HG03039 (cell line): ENCODE measurements around the gene WWOX.

ENCODE experiments used
- ATAC-seq: cut with Tn5 transposase; IDR thresholded peaks from one replicate; pipeline ENCODE4 v1.9.1; 2021; ENCODE audit warnings: mild to moderate bottlenecking, moderate library complexity; ENCODE audit not compliant: unreplicated experiment

Gene WWOX

GRCh38 chr16:79097771-79098170 is 998.3 kb downstream of the WWOX start:
- ATAC-seq: no peak

GRCh38 chr16:79098907-79099306 is 999.5 kb downstream of the WWOX start:
- ATAC-seq: no peak

GRCh38 chr16:79099716-79100115 is 1000.3 kb downstream of the WWOX start:
- ATAC-seq: no peak

GRCh38 chr16:79100447-79100846 is 1001.0 kb downstream of the WWOX start:
- ATAC-seq: no peak

- no peak for ATAC-seq
These were observed 1002.0 kb downstream of the WWOX start for GRCh38 chr16:79101491-79101890.

- ATAC-seq: no peak
These were observed 1005.1 kb downstream of the WWOX start for GRCh38 chr16:79104567-79104966.

GRCh38 chr16:79107301-79107700 is 1007.8 kb downstream of the WWOX start:
- ATAC-seq: no peak

GRCh38 chr16:79109771-79110170 is 1010.3 kb downstream of the WWOX start:
- ATAC-seq: no peak

GRCh38 chr16:79110242-79110641 is 1010.8 kb downstream of the WWOX start:
- no peak for ATAC-seq

GRCh38 chr16:79110953-79111352 is 1011.5 kb downstream of the WWOX start:
- no peak for ATAC-seq

GRCh38 chr16:79112462-79112861 is 1013.0 kb downstream of the WWOX start:
- ATAC-seq: no peak

GRCh38 chr16:79113826-79114225 is 1014.4 kb downstream of the WWOX start:
- ATAC-seq: no peak

- ATAC-seq: no peak
These were observed 1015.3 kb downstream of the WWOX start for GRCh38 chr16:79114759-79115158.

GRCh38 chr16:79121906-79122305 is 1022.5 kb downstream of the WWOX start:
- no peak for ATAC-seq

- no peak for ATAC-seq
These were observed 1022.9 kb downstream of the WWOX start for GRCh38 chr16:79122343-79122742.

GRCh38 chr16:79124016-79124756 is 1024.7 kb downstream of the WWOX start:
- ATAC-seq: no peak

- ATAC-seq: no peak
These were observed 1028.3 kb downstream of the WWOX start for GRCh38 chr16:79127766-79128165.

GRCh38 chr16:79128706-79129105 is 1029.3 kb downstream of the WWOX start:
- no peak for ATAC-seq

- no peak for ATAC-seq
These were observed 1031.2 kb downstream of the WWOX start for GRCh38 chr16:79130616-79131015.

GRCh38 chr16:79131321-79132075 is 1032.0 kb downstream of the WWOX start:
- ATAC-seq: no peak

GRCh38 chr16:79132701-79133100 is 1033.2 kb downstream of the WWOX start:
- no peak for ATAC-seq

- no peak for ATAC-seq
These were observed 1034.8 kb downstream of the WWOX start for GRCh38 chr16:79134300-79134699.
